Effector memory CD8-positive, alpha-beta T cell (primary cell): Measurements from ENCODE around the gene DKK3.
A peak's percentile ranks its signal among the peaks of the same experiment; 100 is the strongest.

Experiments used
- ATAC-seq: fragments of 150-1000 bp; cut with Tn5 transposase; replicated peaks from 2 replicates; pipeline ENCODE4 v1.10.0; 2021; ENCODE audit warnings: mild to moderate bottlenecking, moderate library complexity
- DNase-seq, 3 experiments: peaks; one replicate each; pipeline ENCODE4 v3.0.0; 2021
- H3K27ac Mint-ChIP-seq, 2 donors: one replicate each; pipeline ENCODE4 v1.8.0; 2022; ENCODE audit warnings: mild to moderate bottlenecking in 2 of 2, mixed read lengths in 2 of 2, moderate library complexity in 2 of 2
- H3K27me3 Mint-ChIP-seq, 2 donors: one replicate each; pipeline ENCODE4 v1.8.0; 2022; ENCODE audit warnings: mixed read lengths in 2 of 2
- H3K36me3 Mint-ChIP-seq: one replicate; pipeline ENCODE4 v1.8.0; 2022; ENCODE audit warnings: mild to moderate bottlenecking, moderate library complexity, mixed read lengths; ENCODE audit not compliant: insufficient read depth
- H3K4me1 Mint-ChIP-seq, 2 donors: one replicate each; pipeline ENCODE4 v1.8.0; 2022; ENCODE audit warnings: low read depth in 2 of 2, mixed read lengths in 2 of 2
- H3K4me3 Mint-ChIP-seq, 2 donors: one replicate each; pipeline ENCODE4 v1.8.0; 2022; ENCODE audit warnings: mild to moderate bottlenecking in 2 of 2, mixed read lengths in 2 of 2, moderate library complexity in 2 of 2
- H3K9me3 Mint-ChIP-seq, 2 donors: one replicate each; pipeline ENCODE4 v1.8.0; 2022; ENCODE audit warnings: mixed read lengths in 2 of 2

The DKK3 gene

DNA sequence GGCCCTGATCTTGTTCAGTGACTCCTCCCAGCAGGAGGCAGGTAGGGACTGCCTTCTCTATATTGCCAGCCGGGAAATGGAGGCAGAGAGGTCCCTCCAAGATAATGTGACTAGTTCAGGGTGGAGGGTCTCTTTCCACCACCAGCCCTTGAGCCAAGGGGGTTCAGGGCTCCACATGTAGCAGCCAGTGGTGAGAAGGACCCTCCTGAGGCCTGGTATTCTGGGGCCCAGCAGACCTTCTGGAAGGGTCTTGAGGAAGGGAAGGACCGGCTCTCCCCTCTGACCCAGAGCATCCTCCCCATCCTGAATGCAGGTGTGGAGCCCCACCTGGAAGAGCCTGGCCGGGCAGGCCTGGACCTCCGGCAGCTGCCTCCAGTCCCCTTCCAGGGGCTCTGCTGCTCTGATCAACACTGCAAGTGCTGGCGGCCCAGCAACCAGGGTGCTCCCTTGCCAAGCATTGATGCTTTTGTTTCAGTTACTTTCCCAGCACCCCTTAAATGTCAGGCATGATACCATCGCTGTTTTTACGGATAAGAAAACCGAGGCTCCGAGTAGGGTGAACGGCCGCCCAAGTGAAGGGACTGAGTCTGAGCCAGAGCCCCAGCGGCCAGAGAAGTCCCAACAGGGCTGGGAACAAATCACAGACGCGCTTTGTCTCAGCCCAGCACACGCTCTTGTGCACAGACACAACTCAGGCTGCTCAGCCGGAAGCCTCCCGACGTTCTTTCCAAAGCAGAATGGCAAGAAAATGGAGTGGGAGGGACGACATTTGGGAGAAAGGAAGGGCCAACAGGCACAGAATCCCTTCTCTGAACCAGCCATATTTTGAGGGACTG is 38.8 kb downstream of the DKK3 start:
- no peak for ATAC-seq
- H3K27me3 Mint-ChIP-seq: peaks cover 11 to 31% of the 10 kb centered on the region in 2 donors
- DNase-seq: no peak
- peaks cover 6% of the 10 kb centered on the region for H3K36me3 Mint-ChIP-seq
- H3K4me1 Mint-ChIP-seq: peaks cover under 1 to 6% of the 10 kb centered on the region in 2 donors
- no peak overlapping the region for H3K27ac Mint-ChIP-seq
- no peak overlapping the region for H3K4me3 Mint-ChIP-seq
- H3K9me3 Mint-ChIP-seq: no peaks in the 10 kb centered on the region

DNA sequence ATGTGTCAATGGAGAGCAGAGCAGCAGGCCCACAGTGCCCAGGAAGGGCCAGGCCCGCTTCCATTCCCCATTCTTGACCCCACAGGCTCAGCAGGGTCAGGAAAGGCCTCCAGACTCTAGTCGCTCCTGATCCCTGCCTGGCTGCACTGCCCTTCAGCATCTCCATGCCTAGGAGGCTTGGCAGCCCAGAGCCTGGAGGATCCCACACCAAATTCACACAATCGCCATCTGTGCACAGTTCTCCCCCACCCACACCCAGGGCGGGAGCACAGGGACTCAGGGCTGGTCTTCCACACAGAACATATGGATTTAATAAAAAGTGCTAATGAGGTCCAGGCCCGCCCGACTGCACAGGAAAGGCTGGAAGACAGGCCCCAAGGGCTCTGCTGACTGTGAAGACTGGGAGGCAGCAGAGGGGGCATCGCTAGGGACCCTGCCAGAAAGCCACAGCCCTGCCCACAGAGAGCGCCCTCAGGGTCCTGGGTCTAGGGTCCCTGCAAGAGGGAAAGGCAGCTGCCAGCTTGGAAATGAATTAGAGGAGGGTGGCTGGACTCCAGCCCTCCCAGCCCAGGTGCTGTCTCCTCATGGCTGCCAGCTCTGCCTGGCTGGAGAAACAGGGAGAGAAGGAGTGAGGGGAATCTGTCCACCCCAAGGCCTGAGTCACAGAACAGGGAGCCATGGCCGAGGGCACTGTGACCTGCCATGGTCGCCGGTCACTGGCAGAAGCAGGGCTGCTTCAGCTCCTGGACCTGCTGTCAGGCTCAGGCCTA is 39.7 kb downstream of the DKK3 start:
- H3K27ac Mint-ChIP-seq: no peak overlapping the region

DNA sequence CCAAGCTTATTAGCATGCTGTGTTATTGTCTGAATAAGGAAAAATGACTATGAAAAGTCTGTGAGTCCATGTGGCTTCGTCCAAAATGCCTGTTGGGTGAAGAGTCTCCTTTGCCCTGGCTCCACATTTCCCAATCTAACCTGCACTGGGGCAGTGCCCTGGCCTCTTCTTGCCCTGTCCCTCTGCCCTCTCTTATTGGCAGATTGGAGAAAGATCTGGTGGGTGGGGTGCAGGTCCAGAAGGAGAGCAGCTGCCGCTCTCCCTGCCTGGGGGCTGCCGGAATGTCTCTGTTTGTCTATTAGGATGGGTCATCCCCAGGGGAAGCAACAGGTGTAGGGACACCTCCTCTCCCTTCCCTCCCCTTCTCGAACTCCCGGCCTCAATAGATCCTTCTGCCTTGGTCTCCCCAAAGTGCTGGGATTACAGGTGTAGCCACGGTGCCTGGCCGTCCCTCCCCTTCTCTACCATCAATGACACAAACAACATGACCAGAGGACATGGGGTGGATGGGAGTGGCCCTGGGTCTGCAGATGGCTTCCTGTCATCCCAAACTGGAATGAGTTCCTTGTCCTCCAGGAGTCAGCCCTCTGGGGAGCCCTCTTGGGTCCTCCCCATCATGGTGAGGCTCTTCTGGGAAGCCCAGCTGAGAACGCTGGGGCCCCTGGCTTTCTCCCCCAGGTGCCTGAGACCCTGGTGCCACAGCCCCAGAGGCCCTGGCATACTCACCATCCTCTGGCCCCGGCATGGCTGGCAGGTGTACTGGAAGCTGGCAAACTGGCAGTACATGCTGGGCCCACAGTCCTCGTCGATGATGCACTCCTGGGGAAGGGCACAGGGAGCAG is 40.5 kb downstream of the DKK3 start:
- DNase-seq (no peak), ATAC-seq (no peak)
- H3K36me3 Mint-ChIP-seq: peaks cover 5% of the 10 kb centered on the region
- no peak overlapping the region for H3K4me3 Mint-ChIP-seq
- peak overlapping the region in 1 of 2 donors; percentile 38 for H3K27ac Mint-ChIP-seq
- peaks cover 11 to 34% of the 10 kb centered on the region in 2 donors for H3K27me3 Mint-ChIP-seq
- H3K9me3 Mint-ChIP-seq: no peaks in the 10 kb centered on the region
- peaks cover 0 to 6% of the 10 kb centered on the region in 2 donors for H3K4me1 Mint-ChIP-seq

More for the DNA sequence above, 39.7 kb downstream of the DKK3 start:
- peaks cover 5% of the 10 kb centered on the region for H3K36me3 Mint-ChIP-seq
- peaks cover 11 to 34% of the 10 kb centered on the region in 2 donors for H3K27me3 Mint-ChIP-seq
- no peak for DNase-seq
- ATAC-seq: no peak
- H3K9me3 Mint-ChIP-seq: no peaks in the 10 kb centered on the region
- H3K4me1 Mint-ChIP-seq: peaks cover 0 to 6% of the 10 kb centered on the region in 2 donors
- no peak overlapping the region for H3K4me3 Mint-ChIP-seq

DNA sequence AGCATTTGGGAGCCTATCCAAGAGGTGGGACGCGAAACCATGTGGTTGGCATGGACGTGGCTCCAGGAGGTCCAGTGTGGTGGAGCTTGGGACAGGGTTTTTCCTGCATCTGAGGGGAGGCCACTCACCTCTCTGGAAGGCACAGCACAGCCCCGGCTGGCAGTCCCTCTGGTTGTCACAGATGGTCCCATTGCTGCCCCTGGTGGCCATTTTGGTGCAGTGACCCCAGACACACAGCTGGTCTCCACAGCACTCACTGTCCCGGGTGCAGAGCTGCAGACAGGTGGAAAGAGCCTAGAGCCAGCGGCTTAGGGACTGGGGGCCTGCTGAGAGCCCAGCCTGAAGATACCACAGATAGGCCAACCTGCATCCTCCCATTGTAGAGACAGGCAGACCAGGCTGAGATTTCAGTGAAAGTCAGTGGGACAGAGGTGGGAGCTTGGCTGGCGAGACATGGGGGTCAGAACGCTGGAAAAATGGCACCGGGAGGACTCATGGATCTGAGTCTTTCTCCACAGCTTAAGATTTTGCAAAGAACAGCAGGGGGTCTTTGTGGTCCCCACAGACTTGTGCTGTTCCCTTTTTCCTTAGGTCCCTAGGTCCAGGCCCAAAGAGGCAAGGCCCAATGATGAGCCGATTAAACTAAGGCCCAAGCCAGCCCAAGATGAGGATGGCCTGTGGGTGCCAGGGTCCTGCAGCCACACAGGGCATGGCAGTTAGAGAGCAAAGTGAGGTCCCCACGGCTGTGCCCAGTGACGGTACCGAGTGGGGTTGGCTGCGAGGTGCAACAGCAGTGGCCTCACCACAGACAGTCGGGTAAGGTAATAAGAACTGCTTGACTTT is 41.4 kb downstream of the DKK3 start:
- DNase-seq (peak; percentile 68 to 76 (median 68)), ATAC-seq (peak; percentile 99)

DNA sequence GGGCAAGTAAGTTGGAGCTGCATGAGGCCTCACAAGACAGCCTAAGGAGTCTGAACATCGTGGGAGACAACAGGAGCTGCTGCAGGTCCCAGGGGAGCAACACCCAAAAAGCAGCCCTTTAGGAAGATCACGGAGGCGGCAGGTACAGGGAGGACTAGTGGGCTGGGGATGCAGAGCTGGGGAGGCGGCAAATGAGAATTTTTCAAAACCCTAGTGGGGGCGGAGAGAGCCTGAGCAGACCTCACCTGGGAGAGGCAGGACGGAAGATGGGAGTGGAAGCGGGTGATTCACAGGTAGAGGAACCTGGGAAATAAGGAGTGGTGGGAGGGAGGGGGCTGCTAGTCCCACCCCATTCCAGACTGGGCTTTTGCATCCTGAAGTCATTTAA is 42.1 kb downstream of the DKK3 start:
- Mint-ChIP-seq H3K4me3 (no peak overlapping the region), H3K9me3 (no peaks in the 10 kb centered on the region), H3K27me3 (peaks cover 11 to 34% of the 10 kb centered on the region in 2 donors), H3K27ac (no peak overlapping the region), H3K36me3 (peaks cover 5% of the 10 kb centered on the region), H3K4me1 (peaks cover 8 to 12% of the 10 kb centered on the region in 2 donors)
- DNase-seq: no peak
- no peak for ATAC-seq

More for the DNA sequence above, 41.4 kb downstream of the DKK3 start:
- Mint-ChIP-seq H3K4me3 (no peak overlapping the region), H3K4me1 (peaks cover 6 to 11% of the 10 kb centered on the region in 2 donors), H3K27ac (no peak overlapping the region), H3K27me3 (peaks cover 11 to 34% of the 10 kb centered on the region in 2 donors), H3K36me3 (peaks cover 5% of the 10 kb centered on the region), H3K9me3 (no peaks in the 10 kb centered on the region)

DNA sequence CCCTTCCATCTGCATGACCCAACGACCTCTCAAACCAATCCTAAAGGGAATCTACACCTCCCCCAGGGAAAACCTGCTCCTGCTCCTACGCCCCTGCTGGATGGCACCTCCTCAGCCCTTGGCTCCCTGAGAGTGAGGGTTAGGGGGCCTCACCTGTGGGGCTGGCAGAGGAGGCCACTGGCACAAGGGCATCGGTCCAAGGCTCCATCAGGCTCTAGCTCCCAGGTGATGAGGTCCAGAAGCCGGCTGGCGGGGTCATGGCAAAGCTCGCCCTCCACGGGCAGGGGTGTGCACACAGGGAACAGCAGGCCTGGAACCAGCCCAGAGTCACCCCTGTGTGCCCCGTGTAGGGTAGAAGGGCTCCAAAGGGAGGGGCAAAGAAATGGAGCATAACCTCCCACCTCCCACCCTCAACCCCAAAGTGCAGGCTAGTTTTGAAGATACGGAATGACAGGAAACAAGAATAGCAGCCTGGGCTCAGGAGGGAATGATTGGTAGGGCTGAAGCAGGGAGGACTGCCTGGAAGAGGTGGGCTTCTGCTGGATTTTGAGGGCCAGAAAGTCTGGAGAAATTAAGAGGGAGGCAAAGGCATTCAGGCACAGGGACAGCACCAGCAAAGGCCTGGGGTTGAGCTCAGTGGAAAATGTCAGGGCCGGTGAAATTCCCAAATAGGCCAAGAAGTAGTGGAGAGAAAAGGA is 42.6 kb downstream of the DKK3 start:
- peaks cover 11 to 17% of the 10 kb centered on the region in 2 donors for H3K4me1 Mint-ChIP-seq
- ATAC-seq: no peak
- no peak overlapping the region for H3K4me3 Mint-ChIP-seq
- DNase-seq: no peak
- H3K9me3 Mint-ChIP-seq: no peaks in the 10 kb centered on the region
- peaks cover 5% of the 10 kb centered on the region for H3K36me3 Mint-ChIP-seq
- H3K27ac Mint-ChIP-seq: peak overlapping the region in 1 of 2 donors; percentile 12
- peaks cover 11 to 34% of the 10 kb centered on the region in 2 donors for H3K27me3 Mint-ChIP-seq

DNA sequence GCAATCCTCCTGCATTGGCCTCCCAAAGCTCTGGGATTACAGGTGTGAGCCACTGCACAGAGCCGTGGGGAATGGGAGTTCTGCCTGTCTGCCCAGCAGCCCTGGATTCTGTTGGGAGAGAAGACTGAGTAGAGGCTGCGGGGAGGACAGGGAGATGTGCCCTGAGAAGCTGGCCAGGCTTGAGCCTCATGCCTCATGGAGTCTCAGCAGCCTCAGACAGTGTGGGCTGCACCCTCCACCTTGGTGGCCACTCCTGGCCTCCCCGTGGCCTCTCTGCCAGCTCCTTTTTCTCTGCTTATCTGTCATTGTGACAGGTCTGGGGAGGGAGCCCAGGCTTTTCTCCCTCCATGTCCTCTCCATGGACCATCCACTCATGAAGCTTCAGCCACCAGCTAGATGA is 43.2 kb downstream of the DKK3 start:
- H3K4me1 Mint-ChIP-seq: peaks cover 17 to 24% of the 10 kb centered on the region in 2 donors
- H3K9me3 Mint-ChIP-seq: no peaks in the 10 kb centered on the region
- DNase-seq: no peak
- H3K27me3 Mint-ChIP-seq: peaks cover 11 to 31% of the 10 kb centered on the region in 2 donors
- H3K27ac Mint-ChIP-seq: peak overlapping the region in 1 of 2 donors; percentile 12
- H3K36me3 Mint-ChIP-seq: peaks cover 9% of the 10 kb centered on the region
- ATAC-seq: no peak
- H3K4me3 Mint-ChIP-seq: no peak overlapping the region

DNA sequence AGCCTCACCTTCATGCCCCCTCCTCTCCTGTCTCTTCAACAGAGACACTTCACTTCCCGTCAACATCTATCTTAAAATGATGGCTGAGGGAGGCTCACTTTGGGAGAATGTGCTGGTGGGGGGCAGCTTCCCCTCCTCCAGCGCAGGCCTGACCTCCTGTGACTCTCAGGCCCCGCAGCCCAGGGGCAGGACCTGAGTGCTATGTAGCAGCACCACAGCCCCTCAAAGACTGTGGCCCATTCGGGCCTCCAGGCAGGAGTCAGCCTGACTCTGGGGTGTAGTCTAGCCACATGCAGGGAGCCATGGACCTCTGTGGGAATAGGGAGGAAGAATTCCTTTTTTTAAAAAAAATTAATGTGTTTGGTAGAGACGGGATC is 43.7 kb downstream of the DKK3 start:
- peaks cover 22 to 28% of the 10 kb centered on the region in 2 donors for H3K4me1 Mint-ChIP-seq
- H3K36me3 Mint-ChIP-seq: peaks cover 11% of the 10 kb centered on the region
- DNase-seq: no peak
- ATAC-seq: no peak
- H3K9me3 Mint-ChIP-seq: no peaks in the 10 kb centered on the region
- H3K27ac Mint-ChIP-seq: no peak overlapping the region
- no peak overlapping the region for H3K4me3 Mint-ChIP-seq
- H3K27me3 Mint-ChIP-seq: peaks cover 11 to 27% of the 10 kb centered on the region in 2 donors

DNA sequence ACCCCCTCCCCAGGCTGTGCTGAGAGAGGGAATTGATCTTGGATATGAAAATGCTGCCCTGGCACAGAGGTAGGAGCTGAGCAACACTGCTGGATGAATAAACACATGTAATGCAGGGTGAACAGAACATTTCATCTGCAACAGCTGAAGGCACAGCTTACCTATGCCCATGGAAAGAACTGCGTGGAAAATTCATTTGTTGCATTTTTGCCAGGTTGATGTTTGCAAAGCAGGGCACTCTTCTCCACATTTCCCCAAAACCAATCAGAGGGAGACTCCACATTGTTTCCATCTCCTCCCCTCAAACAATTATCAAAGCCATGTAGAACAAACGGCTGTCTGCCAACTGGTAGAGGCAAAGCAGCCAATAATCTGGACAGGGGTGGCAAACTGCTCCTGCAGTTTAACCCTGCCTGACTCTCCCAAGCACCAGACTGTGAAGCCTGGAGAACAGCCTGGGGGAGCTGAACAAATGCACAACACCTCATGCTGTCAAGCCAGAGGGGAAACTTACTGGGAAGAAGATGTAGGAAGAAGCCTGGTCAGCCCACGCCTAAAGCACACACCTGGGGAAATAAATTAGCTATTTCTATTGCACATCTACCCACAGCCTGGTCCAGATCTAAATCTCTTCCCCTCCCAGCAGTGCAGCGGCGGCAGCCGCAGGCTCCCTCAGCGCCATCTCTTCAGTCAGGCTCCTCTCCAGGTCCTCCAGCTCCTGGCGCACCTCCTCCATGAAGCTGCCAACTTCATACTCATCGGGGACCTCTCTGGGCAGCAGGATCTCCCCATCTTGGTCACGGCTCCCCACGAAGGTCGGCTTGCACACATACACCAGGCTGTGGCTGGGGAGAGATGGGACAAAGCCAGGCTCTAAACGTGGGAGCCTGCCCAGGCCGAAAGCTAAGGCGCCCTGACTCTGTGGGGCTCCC is 44.3 kb downstream of the DKK3 start:
- H3K27ac Mint-ChIP-seq: peak overlapping the region in 1 of 2 donors; percentile 66
- no peak for ATAC-seq
- H3K4me3 Mint-ChIP-seq: no peak overlapping the region
- peaks cover 11% of the 10 kb centered on the region for H3K36me3 Mint-ChIP-seq
- H3K27me3 Mint-ChIP-seq: peaks cover 11 to 25% of the 10 kb centered on the region in 2 donors
- no peak for DNase-seq
- H3K4me1 Mint-ChIP-seq: peaks cover 24 to 34% of the 10 kb centered on the region in 2 donors
- no peaks in the 10 kb centered on the region for H3K9me3 Mint-ChIP-seq

DNA sequence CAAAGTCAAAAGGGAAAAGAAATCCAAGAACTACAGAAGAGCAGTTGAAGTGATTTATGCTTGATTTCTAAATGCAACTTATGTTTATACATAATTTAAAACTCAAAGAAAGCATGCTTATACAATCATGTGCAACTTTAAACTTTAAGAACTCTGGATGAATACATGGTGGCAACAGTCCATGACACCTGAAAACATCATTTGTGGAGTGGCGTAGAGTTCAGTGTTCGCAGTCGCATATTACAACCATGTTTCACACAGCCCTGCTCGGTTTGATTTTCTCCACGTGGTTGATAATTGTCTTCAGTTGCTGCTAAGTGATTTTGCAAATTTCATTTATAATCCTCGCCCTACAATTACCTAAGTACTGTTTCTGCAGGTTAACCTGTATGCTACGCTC is 45.4 kb downstream of the DKK3 start:
- Mint-ChIP-seq H3K4me3 (no peak overlapping the region), H3K4me1 (peaks cover 29 to 39% of the 10 kb centered on the region in 2 donors), H3K27me3 (peaks cover 11 to 16% of the 10 kb centered on the region in 2 donors), H3K36me3 (peaks cover 11% of the 10 kb centered on the region), H3K9me3 (no peaks in the 10 kb centered on the region), H3K27ac (no peak overlapping the region)
- DNase-seq (no peak), ATAC-seq (no peak)

DNA sequence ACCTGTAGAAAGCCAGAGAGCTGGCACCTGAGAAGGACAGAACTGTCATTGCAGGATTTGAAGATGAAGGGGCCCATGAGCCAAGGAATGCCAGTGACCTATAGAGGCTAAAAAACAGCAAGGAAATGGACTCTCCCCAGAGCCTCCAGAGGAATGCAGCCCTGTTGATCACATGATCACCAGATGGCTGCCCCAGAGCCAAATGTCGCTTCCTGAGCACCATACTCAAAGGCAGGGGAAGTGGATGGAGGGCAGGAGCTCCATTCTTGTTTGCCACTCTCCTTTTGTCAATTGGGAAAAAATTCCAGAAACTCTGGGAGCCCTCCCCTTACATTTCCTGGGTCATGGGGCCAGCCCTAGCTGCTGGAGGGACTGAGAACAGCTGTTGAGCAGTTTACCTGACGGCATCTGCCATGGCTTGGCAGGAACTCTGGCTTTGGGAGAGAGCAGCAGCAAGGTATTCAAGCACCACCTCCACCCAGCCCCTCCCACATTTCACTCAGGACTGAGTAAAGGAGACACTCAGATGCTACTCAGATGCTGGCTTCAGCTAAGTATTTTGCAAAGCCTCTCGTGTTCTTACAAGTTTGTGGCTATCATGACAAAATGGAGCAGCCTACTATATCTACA is 46.9 kb downstream of the DKK3 start:
- H3K27ac Mint-ChIP-seq: peak overlapping the region in 1 of 2 donors; percentile 72
- H3K27me3 Mint-ChIP-seq: peaks cover 11 to 13% of the 10 kb centered on the region in 2 donors

More for the DNA sequence above, 46.9 kb downstream of the DKK3 start:
- ATAC-seq (no peak), DNase-seq (no peak)
- Mint-ChIP-seq H3K4me1 (peaks cover 29 to 35% of the 10 kb centered on the region in 2 donors), H3K4me3 (no peak overlapping the region), H3K9me3 (no peaks in the 10 kb centered on the region), H3K36me3 (peaks cover 15% of the 10 kb centered on the region)
